ENCODE data around the gene SOX4. TPM values are rescaled to one million over a fixed set of nuclear protein-coding genes. Genes with fewer than 3 reads are reported as not detected.

The SOX4 gene
- total RNA-seq, 3 donors from 2014 or later: 0.63 to 1.3 (median 0.71) TPM

DNA sequence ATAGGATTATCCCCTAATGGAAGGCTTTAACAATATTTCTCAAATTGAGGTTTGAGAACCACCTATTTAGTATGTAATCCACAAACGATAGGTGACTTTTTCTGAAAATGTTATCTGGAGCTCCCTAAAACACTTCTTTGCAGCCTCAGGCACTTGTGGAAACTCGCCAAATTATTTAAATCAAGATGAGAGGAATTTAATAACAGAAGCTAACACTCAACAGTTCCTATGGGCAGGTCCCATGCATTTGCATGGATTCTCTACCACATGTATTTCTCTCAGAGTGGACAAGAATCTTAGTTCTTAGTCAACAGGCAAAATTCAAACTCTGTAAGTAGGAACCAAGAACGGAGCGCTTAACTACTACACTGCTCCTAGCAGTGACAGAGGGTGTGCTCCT is 20.7 kb downstream of the SOX4 start:
- Mint-ChIP-seq H3K4me1 (ENCODE audit: low read depth) (no peaks in the 10 kb centered on the region), H3K27me3 (ENCODE audit: low read depth) (peaks cover 13% of the 10 kb centered on the region), H3K4me3 (no peak overlapping the region), H3K36me3 (ENCODE audit: insufficient read depth) (no peaks in the 10 kb centered on the region), H3K9me3 (no peaks in the 10 kb centered on the region)
- ATAC-seq: no peak
- DNase-seq: no peak

DNA sequence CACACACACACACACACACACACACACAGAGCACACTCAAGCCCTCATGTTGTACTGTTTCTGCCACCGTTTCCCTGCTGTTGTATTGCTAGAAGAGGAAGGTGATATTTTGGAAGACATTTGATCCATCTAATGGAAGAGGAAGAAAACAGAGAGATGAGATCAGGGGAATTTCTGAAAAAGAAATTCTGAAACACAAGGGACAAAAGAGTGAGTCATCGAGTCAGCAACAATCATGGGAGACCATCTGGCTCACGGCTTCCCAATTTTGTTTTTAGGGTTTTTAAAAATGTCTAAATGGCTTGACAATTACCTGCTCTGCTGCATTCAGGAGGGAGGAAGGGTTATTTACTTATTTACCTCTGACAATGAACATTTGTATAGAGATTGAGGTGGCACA is 22.0 kb downstream of the SOX4 start:
- ATAC-seq (no peak), DNase-seq (no peak)
- H3K36me3 Mint-ChIP-seq (ENCODE audit: insufficient read depth): no peaks in the 10 kb centered on the region
- H3K9me3 Mint-ChIP-seq: no peaks in the 10 kb centered on the region
- H3K27me3 Mint-ChIP-seq (ENCODE audit: low read depth): peaks cover 13% of the 10 kb centered on the region
- H3K4me3 Mint-ChIP-seq: no peak overlapping the region
- H3K4me1 Mint-ChIP-seq (ENCODE audit: low read depth): no peaks in the 10 kb centered on the region

DNA sequence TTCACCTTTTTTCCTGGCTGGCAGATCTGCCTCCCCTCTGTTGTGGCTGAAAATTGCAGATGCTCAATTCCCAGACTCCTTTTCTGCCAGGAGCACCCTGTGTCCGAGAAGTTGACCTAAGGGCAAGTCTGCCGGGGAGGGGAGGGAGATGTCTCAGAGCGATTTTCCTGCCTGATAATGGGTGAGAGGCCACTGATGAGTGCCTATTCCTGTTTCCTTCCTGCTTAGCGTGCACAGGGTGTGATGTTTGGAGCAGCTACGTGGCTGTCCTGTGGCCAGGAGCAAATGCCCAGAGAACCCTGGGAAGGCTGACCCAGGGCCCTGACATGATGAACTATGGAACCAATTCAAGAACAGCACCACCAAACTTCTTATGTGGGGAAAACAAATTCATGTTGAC is 22.5 kb downstream of the SOX4 start:
- Mint-ChIP-seq H3K4me3 (no peak overlapping the region), H3K27me3 (ENCODE audit: low read depth) (peaks cover 13% of the 10 kb centered on the region), H3K9me3 (no peaks in the 10 kb centered on the region), H3K36me3 (ENCODE audit: insufficient read depth) (no peaks in the 10 kb centered on the region), H3K4me1 (ENCODE audit: low read depth) (no peaks in the 10 kb centered on the region)
- no peak for DNase-seq
- ATAC-seq: no peak

DNA sequence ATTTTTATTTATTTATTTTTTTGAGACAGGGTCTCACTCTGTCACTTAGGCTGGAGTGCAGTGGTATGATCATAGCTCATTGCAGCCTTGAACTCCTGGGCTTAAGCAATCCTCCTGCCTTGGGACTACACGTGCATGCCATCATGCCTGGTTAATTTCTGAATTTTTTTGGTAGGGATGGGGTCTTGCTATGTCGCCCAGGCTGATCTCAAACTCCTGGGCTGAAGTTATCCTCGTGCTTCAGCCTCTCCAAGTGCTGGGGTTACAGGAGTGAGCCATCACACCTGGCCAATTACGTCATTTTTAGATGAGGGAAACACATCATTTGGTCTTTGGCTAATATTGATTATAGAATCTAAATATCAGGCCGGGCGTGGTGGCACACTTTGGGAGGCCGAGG is 32.1 kb downstream of the SOX4 start:
- no peaks in the 10 kb centered on the region for H3K36me3 Mint-ChIP-seq (ENCODE audit: insufficient read depth)

DNA sequence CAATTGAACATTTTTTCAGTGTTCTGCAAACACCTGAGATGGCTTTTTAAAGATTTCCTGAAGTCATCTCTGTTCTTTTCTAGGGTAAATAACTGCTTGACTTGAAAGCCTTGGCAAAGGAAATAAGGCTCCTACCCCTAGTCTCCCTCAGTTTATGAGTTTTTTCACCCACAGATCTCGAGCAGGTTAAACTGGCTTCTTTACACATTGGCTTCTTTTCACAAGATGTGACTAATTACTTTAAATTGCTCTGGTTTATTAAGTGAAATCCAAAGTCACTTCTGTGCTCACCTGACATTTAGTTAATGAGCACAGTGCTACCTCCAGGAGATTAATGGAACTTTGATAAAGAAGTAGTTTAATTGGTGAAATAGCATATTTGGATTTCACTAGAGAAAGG is 33.2 kb downstream of the SOX4 start:
- DNase-seq (no peak), ATAC-seq (no peak)
- Mint-ChIP-seq H3K36me3 (ENCODE audit: insufficient read depth) (no peaks in the 10 kb centered on the region), H3K9me3 (no peaks in the 10 kb centered on the region), H3K4me1 (ENCODE audit: low read depth) (no peaks in the 10 kb centered on the region), H3K27me3 (ENCODE audit: low read depth) (peaks cover 3% of the 10 kb centered on the region), H3K4me3 (no peak overlapping the region)

More for the DNA sequence above, 32.1 kb downstream of the SOX4 start:
- ATAC-seq (no peak), DNase-seq (no peak)
- H3K9me3 Mint-ChIP-seq: no peaks in the 10 kb centered on the region
- H3K4me1 Mint-ChIP-seq (ENCODE audit: low read depth): no peaks in the 10 kb centered on the region
- H3K4me3 Mint-ChIP-seq: no peak overlapping the region
- H3K27me3 Mint-ChIP-seq (ENCODE audit: low read depth): peaks cover 3% of the 10 kb centered on the region

DNA sequence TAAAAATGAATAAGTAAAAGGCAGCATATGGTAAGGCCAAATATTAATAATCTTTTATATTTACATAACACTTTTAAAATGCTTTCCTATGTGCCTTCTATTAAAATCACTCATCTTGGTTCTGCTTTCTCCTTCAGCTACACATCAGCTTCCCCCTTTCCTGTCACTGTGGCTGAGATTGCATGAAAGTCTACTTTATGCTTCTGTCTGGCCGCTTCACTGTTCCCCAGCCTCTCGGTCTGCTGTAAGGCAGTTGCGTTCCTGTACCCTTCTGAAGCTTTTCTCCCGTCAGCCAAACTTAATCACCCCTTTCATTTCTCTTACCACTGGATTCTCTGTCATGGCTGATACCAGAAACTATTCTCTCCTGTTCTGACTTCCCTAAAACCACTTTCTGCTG is 34.6 kb downstream of the SOX4 start:
- peaks cover 3% of the 10 kb centered on the region for H3K27me3 Mint-ChIP-seq (ENCODE audit: low read depth)
- H3K36me3 Mint-ChIP-seq (ENCODE audit: insufficient read depth): no peaks in the 10 kb centered on the region
- H3K4me1 Mint-ChIP-seq (ENCODE audit: low read depth): no peaks in the 10 kb centered on the region
- ATAC-seq (no peak), DNase-seq (no peak)
- no peaks in the 10 kb centered on the region for H3K9me3 Mint-ChIP-seq
- no peak overlapping the region for H3K4me3 Mint-ChIP-seq

DNA sequence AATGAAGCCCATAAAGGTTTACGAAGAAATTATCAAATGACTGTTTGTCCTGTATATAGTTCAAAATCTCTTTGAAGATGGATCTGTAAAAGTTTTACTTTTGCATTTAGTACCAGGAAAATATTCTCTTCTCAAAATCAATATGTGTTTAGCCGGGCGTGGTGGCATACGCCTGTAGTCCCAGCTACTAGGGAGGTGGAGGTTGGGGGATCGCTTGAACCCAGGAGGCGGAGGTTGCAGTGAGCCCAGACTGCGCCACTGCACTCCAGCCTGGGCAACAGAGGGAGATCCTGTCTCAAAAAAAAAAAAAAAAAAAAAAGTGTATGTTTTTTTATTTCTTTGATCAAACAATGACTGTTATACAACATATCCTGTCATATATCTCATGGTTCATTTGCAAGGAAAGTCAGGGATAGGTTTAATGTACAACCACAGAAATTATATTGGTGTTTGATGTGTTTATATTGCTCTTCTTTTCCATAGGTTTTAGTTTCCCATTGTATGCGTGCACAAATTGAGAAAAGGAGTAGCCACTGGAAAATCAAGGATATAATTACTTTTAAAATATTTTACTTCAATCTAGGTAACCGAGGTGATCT is 40.1 kb downstream of the SOX4 start:
- ATAC-seq: no peak
- no peak for DNase-seq
- peaks cover 3% of the 10 kb centered on the region for H3K27me3 Mint-ChIP-seq (ENCODE audit: low read depth)
- H3K4me1 Mint-ChIP-seq (ENCODE audit: low read depth): no peaks in the 10 kb centered on the region
- H3K4me3 Mint-ChIP-seq: no peak overlapping the region
- H3K36me3 Mint-ChIP-seq (ENCODE audit: insufficient read depth): no peaks in the 10 kb centered on the region
- no peaks in the 10 kb centered on the region for H3K9me3 Mint-ChIP-seq

DNA sequence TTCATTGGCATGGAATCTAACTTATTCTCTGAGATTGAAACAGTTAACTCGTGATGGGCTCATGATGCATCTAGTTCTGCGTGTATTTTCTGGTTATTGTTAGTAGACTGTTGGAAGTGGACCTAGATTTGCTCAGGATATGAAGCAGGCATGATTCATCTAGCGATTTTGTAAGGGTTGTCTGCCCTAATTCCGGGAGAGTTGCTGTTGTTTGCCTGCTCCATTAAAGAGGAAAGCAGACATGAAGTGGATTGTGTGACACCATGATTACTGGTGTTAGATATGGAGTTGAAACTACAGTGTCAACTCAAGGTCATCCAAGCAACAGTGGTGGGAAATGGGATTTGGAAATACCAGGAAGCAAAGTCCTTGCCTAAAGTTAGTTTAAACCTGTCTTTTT is 41.0 kb downstream of the SOX4 start:
- ATAC-seq (no peak), DNase-seq (no peak)
- H3K36me3 Mint-ChIP-seq (ENCODE audit: insufficient read depth): no peaks in the 10 kb centered on the region
- no peaks in the 10 kb centered on the region for H3K9me3 Mint-ChIP-seq
- H3K4me1 Mint-ChIP-seq (ENCODE audit: low read depth): no peaks in the 10 kb centered on the region
- peaks cover 3% of the 10 kb centered on the region for H3K27me3 Mint-ChIP-seq (ENCODE audit: low read depth)
- H3K4me3 Mint-ChIP-seq: no peak overlapping the region

DNA sequence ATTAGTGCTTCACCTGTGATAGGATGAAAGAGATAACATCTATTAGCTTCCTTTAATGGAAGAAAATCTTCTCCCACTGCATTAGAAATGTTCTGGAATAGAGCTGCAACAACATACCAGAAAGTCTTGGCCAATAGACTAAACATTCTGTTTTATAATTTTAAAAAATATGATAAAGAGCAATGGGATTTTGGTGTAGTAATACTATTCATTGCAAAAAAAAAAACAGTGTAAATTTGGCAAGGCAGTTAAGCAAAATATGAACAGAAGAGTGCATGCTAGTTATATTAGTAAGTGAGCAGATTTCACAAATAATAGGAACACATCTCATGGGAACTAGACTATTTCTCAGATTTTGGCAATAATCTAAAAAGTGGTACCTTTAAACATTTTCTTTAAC is 43.3 kb downstream of the SOX4 start:
- no peak overlapping the region for H3K4me3 Mint-ChIP-seq
- H3K36me3 Mint-ChIP-seq (ENCODE audit: insufficient read depth): no peaks in the 10 kb centered on the region
- no peaks in the 10 kb centered on the region for H3K27me3 Mint-ChIP-seq (ENCODE audit: low read depth)
- ATAC-seq (no peak), DNase-seq (no peak)
- H3K9me3 Mint-ChIP-seq: no peaks in the 10 kb centered on the region
- H3K4me1 Mint-ChIP-seq (ENCODE audit: low read depth): no peaks in the 10 kb centered on the region

DNA sequence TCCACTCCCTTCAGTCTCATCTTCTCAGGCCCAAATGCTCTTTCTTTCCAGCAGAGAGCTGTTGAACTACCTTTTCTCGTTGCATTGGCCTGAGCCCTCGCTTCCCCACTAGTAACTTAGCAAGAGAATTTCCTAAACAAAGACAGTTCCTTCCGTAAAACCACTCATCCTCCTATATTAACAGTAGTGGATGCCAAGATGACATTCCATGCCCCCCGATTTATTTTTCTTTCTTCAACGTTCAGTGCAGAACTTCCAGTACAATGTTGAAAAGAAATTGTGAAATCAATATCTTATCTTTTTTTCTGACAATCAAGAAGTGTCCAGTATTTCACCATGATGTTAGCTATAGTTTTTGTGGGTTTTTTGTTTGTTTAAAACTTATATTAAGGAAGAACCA is 45.8 kb downstream of the SOX4 start:
- Mint-ChIP-seq H3K27me3 (ENCODE audit: low read depth) (no peaks in the 10 kb centered on the region), H3K9me3 (no peaks in the 10 kb centered on the region), H3K36me3 (ENCODE audit: insufficient read depth) (no peaks in the 10 kb centered on the region), H3K4me3 (no peak overlapping the region), H3K4me1 (ENCODE audit: low read depth) (no peaks in the 10 kb centered on the region)
- DNase-seq: no peak
- no peak for ATAC-seq

Measured in activated T-cell treated with anti-CD3 and anti-CD28 coated beads, Interleukin-2, amount 50 U/mL, for 4 hours (primary cell).